GM10266 (cell line): ENCODE data around the gene CCDC60.

Source experiments
- DNase-seq: peaks from one replicate; pipeline ENCODE4 v3.0.0; 2012; ENCODE audit errors: extremely low spot score
- TF ChIP-seq, protein P1 (sequence below): IDR thresholded peaks from 2 replicates; pipeline ENCODE4 v1.5.1; 2012; ENCODE audit warnings: mild to moderate bottlenecking, low read depth; ENCODE audit not compliant: control insufficient read depth, insufficient read depth; ENCODE audit errors: missing control alignments

The CCDC60 gene

GRCh38 chr12:119450771-119451170, 116.2 kb downstream of the CCDC60 start:
- TF ChIP-seq, protein P1, sequence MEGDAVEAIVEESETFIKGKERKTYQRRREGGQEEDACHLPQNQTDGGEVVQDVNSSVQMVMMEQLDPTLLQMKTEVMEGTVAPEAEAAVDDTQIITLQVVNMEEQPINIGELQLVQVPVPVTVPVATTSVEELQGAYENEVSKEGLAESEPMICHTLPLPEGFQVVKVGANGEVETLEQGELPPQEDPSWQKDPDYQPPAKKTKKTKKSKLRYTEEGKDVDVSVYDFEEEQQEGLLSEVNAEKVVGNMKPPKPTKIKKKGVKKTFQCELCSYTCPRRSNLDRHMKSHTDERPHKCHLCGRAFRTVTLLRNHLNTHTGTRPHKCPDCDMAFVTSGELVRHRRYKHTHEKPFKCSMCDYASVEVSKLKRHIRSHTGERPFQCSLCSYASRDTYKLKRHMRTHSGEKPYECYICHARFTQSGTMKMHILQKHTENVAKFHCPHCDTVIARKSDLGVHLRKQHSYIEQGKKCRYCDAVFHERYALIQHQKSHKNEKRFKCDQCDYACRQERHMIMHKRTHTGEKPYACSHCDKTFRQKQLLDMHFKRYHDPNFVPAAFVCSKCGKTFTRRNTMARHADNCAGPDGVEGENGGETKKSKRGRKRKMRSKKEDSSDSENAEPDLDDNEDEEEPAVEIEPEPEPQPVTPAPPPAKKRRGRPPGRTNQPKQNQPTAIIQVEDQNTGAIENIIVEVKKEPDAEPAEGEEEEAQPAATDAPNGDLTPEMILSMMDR: no peak
- DNase-seq: no peak

- TF ChIP-seq, protein P1: no peak
Observed at GRCh38 chr12:119456824-119457223, 122.3 kb downstream of the CCDC60 start.

GRCh38 chr12:119457271-119457670, 122.7 kb downstream of the CCDC60 start:
- TF ChIP-seq, protein P1: no peak
- no peak for DNase-seq

More at GRCh38 chr12:119456824-119457223, 122.3 kb downstream of the CCDC60 start:
- no peak for DNase-seq

DNA sequence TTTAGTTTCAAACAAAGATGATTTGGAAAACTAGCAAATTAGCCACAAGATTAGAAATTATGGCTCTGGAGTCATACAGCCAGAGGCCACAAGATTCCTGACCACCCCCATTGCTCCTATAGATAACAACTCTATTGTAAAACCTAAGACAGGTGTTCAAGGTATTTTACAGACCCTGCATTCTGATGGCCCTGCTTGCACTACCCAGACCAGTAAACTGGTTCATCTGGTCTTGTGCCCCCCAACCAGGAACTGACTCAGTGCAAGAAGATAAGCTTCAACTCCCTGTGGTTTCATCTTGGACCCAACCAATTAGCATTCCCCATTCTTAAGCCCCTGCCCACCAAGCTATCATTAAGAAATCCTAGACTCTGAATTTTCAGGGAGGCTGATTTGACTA, 125.0 kb downstream of the CCDC60 start:
- TF ChIP-seq, protein P1: no peak
- no peak for DNase-seq

DNA sequence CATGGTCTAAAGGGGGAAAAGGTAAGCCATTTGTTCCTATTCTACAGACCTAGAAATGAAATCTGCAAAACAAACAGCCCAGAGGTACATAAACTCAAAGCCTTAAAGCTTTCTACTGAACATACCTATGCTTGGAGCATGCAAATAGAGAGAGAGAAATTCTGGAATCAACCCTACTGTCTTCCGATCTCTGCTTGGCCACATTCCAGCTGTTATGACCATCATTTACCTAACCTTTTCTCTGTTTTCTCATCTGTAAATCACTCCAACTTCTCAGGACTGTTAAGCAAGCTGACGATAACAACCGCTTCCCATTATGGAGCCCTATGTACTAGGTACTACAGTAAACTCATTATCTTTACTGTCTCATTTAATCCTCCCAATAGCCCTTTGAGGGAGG, 126.3 kb downstream of the CCDC60 start:
- DNase-seq: no peak
- TF ChIP-seq, protein P1: no peak

DNA sequence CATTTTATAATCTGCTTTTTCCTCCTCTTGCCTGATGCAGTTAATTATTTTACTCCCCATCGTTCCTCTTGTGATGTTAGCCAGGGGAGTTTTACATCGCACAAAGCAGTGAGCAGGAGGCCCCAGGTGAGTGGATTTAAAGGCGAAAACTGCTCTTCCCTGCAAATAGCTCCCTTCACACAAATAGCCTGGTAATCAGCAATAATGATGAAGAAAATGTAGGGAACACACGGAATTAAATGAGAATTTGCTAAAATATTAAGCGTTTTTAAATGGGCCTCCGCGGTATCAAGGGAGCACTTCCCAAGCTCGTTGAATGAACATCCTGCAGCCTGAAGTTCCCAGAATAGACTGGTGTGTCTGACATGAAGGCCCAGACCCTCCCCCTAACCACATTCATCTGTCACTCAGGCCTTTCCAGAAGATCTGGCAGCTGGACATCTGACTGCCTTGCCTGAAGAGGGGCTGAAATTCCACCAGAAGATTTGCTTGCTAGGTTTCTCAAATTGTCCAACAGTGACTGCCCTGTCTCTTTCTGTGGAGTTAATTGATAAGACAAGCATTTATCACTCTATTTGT, 127.2 kb downstream of the CCDC60 start:
- DNase-seq: no peak
- TF ChIP-seq, protein P1: no peak

GRCh38 chr12:119463211-119463926, 128.8 kb downstream of the CCDC60 start:
- no peak for DNase-seq
- TF ChIP-seq, protein P1: no peak
